ENCODE measurements around the gene TSPAN15.

GRCh38 chr10:69407621-69408301 lies 43.5 kb upstream of the TSPAN15 start:
- TF ChIP-seq CTCF (IDR thresholded peaks at IDR 0.05) = no peak
- TF ChIP-seq ZFX (IDR thresholded peaks at IDR 0.05; ENCODE audit: borderline replicate concordance) = no peak

All from 22Rv1 (cell line).